Aorta (tissue), 5 donors: ENCODE data around the gene FAM222A. TPM values are rescaled to one million over a fixed set of nuclear protein-coding genes. Genes with fewer than 3 reads are reported as not detected.
A peak's percentile ranks its signal among the peaks of the same experiment; 100 is the strongest.

ENCODE experiments used
- ATAC-seq: fragments of 200-7000 bp; cut with Tn5 transposase; one replicate; pipeline ENCODE4 v1.9.1; 2022; ENCODE audit warnings: moderate library complexity; ENCODE audit not compliant: low FRiP score
- DNase-seq, 2 donors: peaks; one replicate each; pipeline ENCODE4 v3.0.0-alpha.2; 2020
- H3K27ac ChIP-seq, 2 donors: one replicate each; pipeline ENCODE4 v1.5.1; 2013; ENCODE audit warnings: low read length in 2 of 2, mild to moderate bottlenecking in 2 of 2, moderate library complexity in 2 of 2, control low read depth in 1 of 2, inconsistent platforms in 1 of 2, low read depth in 1 of 2
- H3K27me3 ChIP-seq, 2 donors: one replicate each; pipeline ENCODE4 v1.6.1; 2013; ENCODE audit warnings: control low read depth in 1 of 2, low read length in 1 of 2, mild to moderate bottlenecking in 1 of 2, moderate library complexity in 1 of 2; ENCODE audit not compliant: insufficient read depth in 2 of 2, control insufficient read depth in 1 of 2
- H3K36me3 ChIP-seq, 2 donors: one replicate each; pipeline ENCODE4 v1.6.1; 2013; ENCODE audit warnings: control low read depth in 1 of 2, low read length in 1 of 2, mild to moderate bottlenecking in 1 of 2; ENCODE audit not compliant: insufficient read depth in 2 of 2, control insufficient read depth in 1 of 2
- H3K4me1 ChIP-seq, 2 donors: one replicate each; pipeline ENCODE4 v1.6.1; 2013; ENCODE audit warnings: low read length in 2 of 2, control low read depth in 1 of 2, mild to moderate bottlenecking in 1 of 2, moderate library complexity in 1 of 2; ENCODE audit not compliant: insufficient read depth in 2 of 2, control insufficient read depth in 1 of 2
- H3K4me3 ChIP-seq, 2 donors: one replicate each; pipeline ENCODE4 v1.5.1; 2013; ENCODE audit warnings: low read length in 2 of 2, control low read depth in 1 of 2, mild to moderate bottlenecking in 1 of 2
- H3K9me3 ChIP-seq: one replicate; pipeline ENCODE4 v1.6.1; 2013; ENCODE audit warnings: mild to moderate bottlenecking, low read length; ENCODE audit not compliant: control insufficient read depth
- WGBS, 2 donors: extraction: QIAGEN DNeasy Blood & Tissue Kit; methylation state at CpG; one replicate each; pipeline ENCODE4 v1.1.7; 2013; 5-methylcytosine and 5-hydroxymethylcytosine counted together
- intact Hi-C, 2 donors: fragments of 100-400 bp; cut with DNase I; formaldehyde crosslinking; loops; one replicate each; pipeline versions ENCODE4 v1.14.2 to v1.15.0; 2022
- polyA plus RNA-seq, 2 donors: library from polyadenylated mRNA; stranded (reverse); fragments of 200-250 nt; gene quantifications; one replicate each; pipeline ENCODE4 v1.2.3, GENCODE V29; 2013
- total RNA-seq, 2 donors: library from RNA; stranded (reverse); fragmentation: NEBNext Ultra II Directional; extraction: Animal tissue kit (Norgen Biotek cat#: 25700); gene quantifications; one replicate each; pipeline ENCODE4 v1.2.1, GENCODE V29; 2021
- donor health status: healthy with polysubstance abuse.
- donor health status: Bipolar disorder and iron deficiency.
- donor health status: DM: no; HTN: no; CAD: no.
- donor health status: DM: no; HTN: no; CAD: no.
- donor health status: DM: yes; HTN: yes; CAD: no.

Gene FAM222A
- total and polyA plus RNA-seq, 4 donors = 0.25 to 0.52 (median 0.38) TPM

- H3K4me3 ChIP-seq = no peak overlapping the region
- H3K36me3 ChIP-seq = no peaks in the 10 kb centered on the region
- no peaks in the 10 kb centered on the region for H3K27me3 ChIP-seq
- no peaks in the 10 kb centered on the region for H3K9me3 ChIP-seq
- WGBS, 2 donors = 17% methylated on average over 12 of the region's 12 CpGs
- no peak for ATAC-seq
- H3K4me1 ChIP-seq = no peaks in the 10 kb centered on the region
- intact Hi-C loops = no loop called here
- peak; percentile 42 to 59 for DNase-seq
- no peak overlapping the region for H3K27ac ChIP-seq
Measured at GRCh38 chr12:109736552-109737108, 23.0 kb downstream of the FAM222A start.

- H3K27ac ChIP-seq = no peak overlapping the region
- intact Hi-C loops = no loop called here
Measured at GRCh38 chr12:109737126-109737525, 23.5 kb downstream of the FAM222A start.

GRCh38 chr12:109737631-109738030 lies 24.0 kb downstream of the FAM222A start:
- ATAC-seq (no peak), DNase-seq (peak; percentile 2 to 36)
- H3K36me3 ChIP-seq = no peaks in the 10 kb centered on the region
- H3K4me1 ChIP-seq = no peaks in the 10 kb centered on the region
- H3K9me3 ChIP-seq = no peaks in the 10 kb centered on the region
- H3K27ac ChIP-seq = no peak overlapping the region
- 59 to 64% methylated on average over 7 of the region's 7 CpGs for WGBS, 2 donors
- intact Hi-C loops = no loop called here
- H3K27me3 ChIP-seq = no peaks in the 10 kb centered on the region
- H3K4me3 ChIP-seq = no peak overlapping the region

More at GRCh38 chr12:109737126-109737525, 23.5 kb downstream of the FAM222A start:
- 0 to 10% methylated on average over 1 of the region's 1 CpG for WGBS, 2 donors
- H3K4me3 ChIP-seq = no peak overlapping the region
- no peaks in the 10 kb centered on the region for H3K27me3 ChIP-seq
- no peaks in the 10 kb centered on the region for H3K9me3 ChIP-seq
- DNase-seq = peak; percentile 10 to 23
- no peak for ATAC-seq
- H3K36me3 ChIP-seq = no peaks in the 10 kb centered on the region
- H3K4me1 ChIP-seq = no peaks in the 10 kb centered on the region

GRCh38 chr12:109738209-109738608 lies 24.6 kb downstream of the FAM222A start:
- Histone ChIP-seq H3K9me3 (no peaks in the 10 kb centered on the region), H3K27me3 (no peaks in the 10 kb centered on the region), H3K36me3 (no peaks in the 10 kb centered on the region), H3K4me1 (no peaks in the 10 kb centered on the region), H3K4me3 (no peak overlapping the region), H3K27ac (no peak overlapping the region)
- DNase-seq (peak; percentile 20 to 47), ATAC-seq (no peak)
- 53 to 58% methylated on average over 4 of the region's 4 CpGs for whole genome bisulfite sequencing, 2 donors
- intact Hi-C loops = no loop called here

GRCh38 chr12:109738878-109739665 lies 25.4 kb downstream of the FAM222A start:
- WGBS, 2 donors = 85 to 89% methylated on average over 6 of the region's 6 CpGs
- Histone ChIP-seq H3K4me3 (no peak overlapping the region), H3K36me3 (no peaks in the 10 kb centered on the region), H3K27ac (no peak overlapping the region), H3K4me1 (no peaks in the 10 kb centered on the region), H3K27me3 (no peaks in the 10 kb centered on the region), H3K9me3 (no peaks in the 10 kb centered on the region)
- intact Hi-C loops = no loop called here
- ATAC-seq (no peak), DNase-seq (peak; percentile 18 to 59)

- no peaks in the 10 kb centered on the region for H3K36me3 ChIP-seq
- no peaks in the 10 kb centered on the region for H3K27me3 ChIP-seq
- no peaks in the 10 kb centered on the region for H3K4me1 ChIP-seq
- 27 to 29% methylated on average over 18 of the region's 18 CpGs for WGBS, 2 donors
- no peak overlapping the region for H3K27ac ChIP-seq
- H3K9me3 ChIP-seq = no peaks in the 10 kb centered on the region
- intact Hi-C loops = no loop called here
- no peak overlapping the region for H3K4me3 ChIP-seq
- DNase-seq (peak; percentile 26 to 43), ATAC-seq (no peak)
Measured at GRCh38 chr12:109739747-109740693, 26.4 kb downstream of the FAM222A start.

- H3K36me3 ChIP-seq = no peaks in the 10 kb centered on the region
- H3K4me1 ChIP-seq = no peaks in the 10 kb centered on the region
- H3K9me3 ChIP-seq = no peaks in the 10 kb centered on the region
- intact Hi-C loops = no loop called here
- H3K27me3 ChIP-seq = peaks cover 0 to 3% of the 10 kb centered on the region in 2 donors
- no peak overlapping the region for H3K4me3 ChIP-seq
- DNase-seq = peak; percentile 12 to 55
- H3K27ac ChIP-seq = no peak overlapping the region
- no peak for ATAC-seq
- WGBS, 2 donors = 85 to 87% methylated on average over 8 to 10 of the region's 10 CpGs
Measured at GRCh38 chr12:109740694-109741245, 27.1 kb downstream of the FAM222A start.

GRCh38 chr12:109741286-109741969 lies 27.8 kb downstream of the FAM222A start:
- H3K9me3 ChIP-seq = no peaks in the 10 kb centered on the region
- H3K4me1 ChIP-seq = no peaks in the 10 kb centered on the region
- H3K27ac ChIP-seq = no peak overlapping the region
- H3K4me3 ChIP-seq = no peak overlapping the region
- intact Hi-C loops = no loop called here
- WGBS, 2 donors = 81 to 90% methylated on average over 4 of the region's 4 CpGs
- peaks cover 0 to 3% of the 10 kb centered on the region in 2 donors for H3K27me3 ChIP-seq
- H3K36me3 ChIP-seq = no peaks in the 10 kb centered on the region
- no peak for ATAC-seq
- DNase-seq = peak; percentile 19 to 23
